HG02759 (cell line): ENCODE data around the gene CLEC20A.

ENCODE experiments used
- ATAC-seq: cut with Tn5 transposase; IDR thresholded peaks from one replicate; pipeline ENCODE4 v1.9.1; 2021; ENCODE audit warnings: mild to moderate bottlenecking, moderate library complexity; ENCODE audit not compliant: unreplicated experiment

Gene CLEC20A

DNA sequence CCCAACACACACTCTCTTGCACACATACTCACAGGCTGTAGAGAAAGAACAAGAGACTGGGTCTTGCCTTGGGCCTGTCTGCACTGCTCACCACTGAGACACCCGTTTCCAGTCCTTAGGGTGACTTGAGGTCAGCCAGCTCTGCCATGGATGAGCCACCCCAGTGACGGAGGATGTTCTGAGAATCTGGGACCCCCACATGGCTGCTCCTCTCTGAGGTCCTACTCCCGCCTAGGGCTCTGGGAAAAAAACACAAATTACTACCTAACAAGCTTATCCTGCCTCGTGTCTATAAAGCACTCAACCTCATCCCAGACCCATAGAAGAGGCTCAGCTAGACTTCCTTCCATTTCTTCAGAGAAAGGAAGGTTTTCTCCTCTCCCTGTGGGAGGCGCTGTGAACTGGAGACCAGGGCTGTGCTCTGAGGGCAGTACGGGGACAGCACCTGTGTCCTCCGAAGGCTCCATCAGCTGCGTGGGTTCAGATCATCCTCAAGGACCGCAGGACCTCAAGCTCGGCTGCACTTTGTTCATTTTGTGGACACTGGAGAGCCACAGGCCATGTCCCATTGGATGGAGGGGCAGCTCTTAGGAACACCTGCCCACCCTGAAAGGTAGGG, 4.3 kb upstream of the CLEC20A start:
- no peak for ATAC-seq

- no peak for ATAC-seq
Measured at GRCh38 chr1:178500091-178500770, 3.5 kb upstream of the CLEC20A start.

DNA sequence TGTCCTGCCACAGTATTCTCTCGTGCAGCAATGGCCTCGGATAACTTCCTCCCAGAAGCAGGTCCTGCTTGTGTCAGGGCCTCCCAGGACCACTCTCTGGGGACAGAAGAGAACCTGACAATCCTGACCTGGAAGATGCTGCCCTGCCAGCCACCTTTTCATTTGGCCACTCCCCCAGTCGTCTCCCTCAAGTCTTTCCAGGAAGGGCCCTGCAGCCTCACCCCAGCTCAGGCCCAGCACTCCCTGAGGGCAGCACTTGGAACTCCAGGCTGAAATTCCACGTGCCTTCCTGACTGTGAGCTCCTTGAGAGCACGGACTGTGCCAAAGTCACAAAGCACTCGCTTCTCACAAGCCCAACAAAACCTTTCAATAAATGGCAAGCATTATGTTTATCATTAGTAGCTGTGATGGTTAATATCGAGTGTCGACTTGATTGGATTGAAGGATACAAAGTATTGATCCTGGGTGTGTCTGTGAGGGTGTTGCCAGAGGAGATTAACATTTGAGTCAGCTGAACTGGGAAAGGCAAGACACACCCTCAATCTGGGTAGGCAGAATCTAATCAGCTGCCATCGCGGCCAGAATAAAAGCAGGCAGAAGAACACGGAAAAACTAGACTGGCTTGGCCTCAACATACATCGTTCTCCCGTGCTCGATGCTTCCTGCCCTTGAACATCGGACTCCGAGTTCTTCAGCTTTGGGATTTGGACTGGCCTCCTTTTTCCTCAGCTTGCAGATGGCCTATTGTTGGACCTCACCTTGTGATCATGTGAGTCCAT, 2.3 kb upstream of the CLEC20A start:
- no peak for ATAC-seq

DNA sequence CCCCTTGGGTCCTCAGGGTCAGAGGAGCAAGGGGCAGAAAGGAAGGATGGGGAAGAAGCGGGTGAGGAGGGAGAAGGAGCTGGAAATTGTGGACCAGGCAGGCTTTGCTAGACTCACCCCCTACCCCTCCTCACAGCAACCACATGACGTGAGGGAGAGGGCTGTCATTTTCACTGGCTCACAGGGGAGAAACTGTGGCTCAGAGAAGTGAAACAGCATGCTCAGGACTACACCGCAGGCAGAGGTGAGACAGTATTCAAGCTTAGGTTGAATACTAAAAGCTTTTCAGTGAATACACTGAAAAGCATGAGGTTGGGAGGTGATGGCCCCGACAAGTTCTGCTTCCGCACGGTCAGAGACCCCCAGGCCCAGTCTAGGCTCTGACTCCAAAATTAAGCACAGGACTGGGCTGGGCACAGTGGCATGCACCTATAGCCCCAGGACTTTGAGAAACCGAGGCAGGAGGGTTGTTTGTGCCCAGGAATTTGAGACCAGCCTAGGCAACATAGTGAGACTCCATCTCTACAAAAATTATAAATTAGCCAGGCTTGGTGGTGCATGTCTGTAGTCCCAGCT, 1.2 kb upstream of the CLEC20A start:
- no peak for ATAC-seq

- no peak for ATAC-seq
Measured at GRCh38 chr1:178495741-178496409, 889 bp downstream of the CLEC20A start.

DNA sequence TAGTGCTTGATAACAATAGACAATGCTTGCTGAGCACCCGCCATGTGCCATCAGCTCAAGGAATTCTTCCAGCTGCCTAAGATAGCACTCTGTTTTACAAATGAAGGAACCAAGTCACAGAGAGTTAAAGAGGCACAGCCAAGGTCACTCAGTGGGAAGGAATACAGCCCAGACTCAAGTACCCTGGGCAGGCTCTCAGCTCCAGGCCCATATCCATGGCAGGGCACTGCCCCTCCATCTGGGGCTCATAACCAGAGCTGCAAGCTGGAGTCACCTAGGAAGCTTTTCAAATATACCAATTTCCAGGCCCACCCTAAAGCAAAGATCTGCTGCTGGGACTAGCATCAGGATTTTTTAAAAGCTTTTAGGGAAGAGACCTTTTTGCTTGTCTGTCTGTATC, 1.6 kb downstream of the CLEC20A start:
- ATAC-seq: no peak

DNA sequence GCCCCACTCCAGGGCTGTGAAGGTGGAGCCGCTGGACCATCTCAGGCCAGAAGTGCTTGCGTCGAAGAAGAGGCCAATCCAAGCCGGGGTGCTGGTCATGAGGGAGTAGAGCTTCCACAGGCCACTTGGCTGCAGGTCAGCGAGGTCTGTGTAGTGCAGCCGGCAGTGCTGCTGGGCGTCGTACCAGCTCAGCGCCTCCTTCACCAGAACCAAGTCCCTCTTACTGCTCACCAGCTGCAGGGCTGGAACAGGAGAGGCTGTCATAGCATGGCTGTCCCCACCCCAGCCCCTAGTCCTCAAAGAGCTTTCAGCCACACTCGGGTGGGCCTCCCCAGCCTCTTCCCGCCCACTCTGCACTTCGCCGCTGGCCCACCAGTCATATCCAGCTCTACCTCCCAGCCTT, 2.2 kb downstream of the CLEC20A start:
- ATAC-seq: no peak

- no peak for ATAC-seq
Measured at GRCh38 chr1:178493301-178493741, 3.4 kb downstream of the CLEC20A start.

DNA sequence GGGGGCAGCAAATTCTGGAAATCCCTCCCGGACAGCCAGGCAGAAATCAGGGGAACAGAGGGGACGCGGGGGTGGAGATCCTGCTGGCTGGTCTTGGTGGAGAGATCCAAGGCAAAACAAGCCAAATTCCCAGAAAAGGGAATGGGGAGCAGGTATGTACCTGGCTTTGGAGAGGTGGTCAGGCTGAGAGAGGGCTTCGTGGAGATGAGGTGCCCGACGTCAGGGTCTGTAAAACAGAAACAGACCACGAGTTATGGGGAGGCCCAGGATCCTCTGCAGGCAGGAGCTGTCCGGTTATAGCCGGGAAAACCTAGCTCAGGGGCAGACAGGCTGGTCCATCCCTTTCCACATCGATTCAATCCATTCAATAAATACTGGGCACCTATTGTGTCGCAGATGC, 4.4 kb downstream of the CLEC20A start:
- ATAC-seq: no peak

- ATAC-seq: no peak
Measured at GRCh38 chr1:178491721-178492120, 5.0 kb downstream of the CLEC20A start.

GRCh38 chr1:178490967-178491366, 5.8 kb downstream of the CLEC20A start:
- no peak for ATAC-seq

- no peak for ATAC-seq
Measured at GRCh38 chr1:178490136-178490535, 6.6 kb downstream of the CLEC20A start.

DNA sequence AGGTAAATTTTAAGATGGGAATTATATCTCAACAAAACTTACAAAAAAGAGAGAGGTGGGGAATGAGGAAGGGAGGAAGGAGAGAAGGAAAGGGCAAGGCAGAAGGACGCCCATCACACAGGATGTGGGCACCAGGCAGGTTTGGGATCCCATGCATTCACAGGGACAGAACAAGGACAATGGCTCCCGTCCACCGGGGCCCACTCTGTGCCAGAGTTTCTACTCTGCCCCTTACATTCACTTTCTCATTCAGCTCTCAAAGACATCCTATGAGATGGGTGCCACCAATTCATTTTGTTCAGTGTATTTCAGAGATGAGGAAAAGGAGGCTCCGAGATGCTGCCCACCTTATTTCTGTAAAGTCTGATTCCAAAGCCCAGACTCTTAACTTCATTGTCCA, 7.4 kb downstream of the CLEC20A start:
- ATAC-seq: no peak

DNA sequence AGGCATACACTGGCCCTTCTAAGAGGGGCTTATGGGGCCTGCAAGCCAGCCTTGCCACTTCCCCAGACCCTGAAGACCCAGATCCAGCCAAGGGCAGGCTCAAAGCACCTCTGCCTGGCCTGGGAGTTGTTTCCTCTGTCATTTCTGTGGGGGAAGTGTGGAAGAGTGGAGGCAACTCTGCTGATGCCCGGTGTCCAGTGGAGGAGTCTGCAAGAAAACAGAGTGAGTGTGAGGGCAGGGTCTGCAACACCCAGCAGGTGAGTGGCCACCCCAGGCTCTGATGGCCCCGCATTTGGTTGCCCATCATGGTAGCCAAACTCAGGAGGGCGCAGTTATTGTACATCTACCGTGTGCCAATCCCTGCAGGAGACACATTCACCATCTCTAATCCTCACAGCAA, 8.4 kb downstream of the CLEC20A start:
- no peak for ATAC-seq

DNA sequence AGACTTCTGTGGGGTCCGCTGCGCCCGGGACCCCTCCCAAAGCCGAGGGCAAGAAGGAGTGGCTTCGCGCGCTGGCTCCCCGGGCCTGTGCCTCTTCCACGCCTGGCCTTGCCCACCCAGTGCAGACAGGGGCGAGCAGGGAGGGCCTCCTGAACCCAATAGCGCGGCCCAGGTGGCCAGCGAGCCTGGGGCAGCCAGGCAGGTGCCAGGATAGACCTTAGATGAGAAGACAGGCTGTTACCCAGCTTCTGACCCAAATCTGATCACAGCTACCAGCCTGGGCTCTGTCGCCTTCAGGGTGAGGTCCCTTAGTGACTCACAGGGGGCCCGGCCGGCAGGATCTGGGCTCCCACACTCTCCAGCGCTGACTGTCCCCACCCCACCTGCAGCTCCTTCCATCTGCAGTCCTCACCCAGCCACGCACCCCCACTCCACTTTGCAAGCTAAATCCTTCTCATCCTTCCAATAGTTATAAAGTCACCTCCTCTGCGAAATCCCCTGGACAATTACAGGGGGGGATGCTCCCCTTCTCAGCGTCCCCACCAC, 9.6 kb downstream of the CLEC20A start:
- no peak for ATAC-seq

DNA sequence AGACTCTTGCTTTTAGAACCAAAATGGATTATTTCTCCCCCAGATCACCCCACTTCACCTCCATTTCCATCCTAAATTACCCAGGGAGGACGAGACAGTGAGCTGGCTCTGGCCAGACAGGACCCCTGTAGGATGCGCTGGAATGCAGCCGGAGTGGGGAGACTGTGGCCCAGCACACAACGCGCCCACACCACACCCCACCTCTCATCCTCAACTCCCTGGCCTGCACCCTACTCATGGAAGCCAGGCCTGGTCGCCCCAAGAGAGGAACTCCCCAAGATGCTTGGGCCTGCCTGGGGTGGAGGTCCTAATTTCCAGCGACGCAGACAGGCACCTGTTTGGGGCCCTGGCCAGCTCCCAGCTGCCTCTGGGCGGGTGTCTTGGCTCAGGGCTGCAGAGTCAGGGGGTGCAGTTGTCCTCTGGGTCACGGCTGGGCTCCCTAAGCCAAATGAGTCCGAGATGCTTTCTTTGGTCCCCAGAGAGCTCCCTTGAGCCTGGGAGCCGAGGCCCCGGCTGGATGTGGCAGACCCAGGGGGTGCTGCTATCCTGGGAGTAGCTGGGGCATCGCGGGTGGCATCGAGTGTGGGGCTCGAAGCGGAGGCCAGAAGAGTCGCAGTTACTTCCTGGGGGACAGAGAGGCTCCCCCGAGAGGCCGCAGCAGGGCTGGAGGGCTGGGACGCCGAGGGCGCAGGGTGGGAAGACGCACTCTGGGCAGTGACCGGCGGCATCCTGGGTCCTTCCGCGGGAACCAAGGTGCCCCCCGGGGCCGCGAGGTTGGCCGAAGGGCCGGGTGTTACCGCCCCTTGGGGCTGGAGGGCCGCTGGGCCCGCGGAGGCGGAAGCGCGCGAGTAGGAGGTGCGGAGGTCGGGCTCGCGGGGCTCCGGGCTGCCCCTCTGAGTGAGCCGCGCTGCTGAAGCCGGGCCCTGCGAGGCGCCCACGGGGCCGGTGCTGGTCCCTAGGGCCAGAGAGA, 10.4 kb downstream of the CLEC20A start:
- no peak for ATAC-seq

GRCh38 chr1:178485541-178485981, 11.2 kb downstream of the CLEC20A start:
- no peak for ATAC-seq

DNA sequence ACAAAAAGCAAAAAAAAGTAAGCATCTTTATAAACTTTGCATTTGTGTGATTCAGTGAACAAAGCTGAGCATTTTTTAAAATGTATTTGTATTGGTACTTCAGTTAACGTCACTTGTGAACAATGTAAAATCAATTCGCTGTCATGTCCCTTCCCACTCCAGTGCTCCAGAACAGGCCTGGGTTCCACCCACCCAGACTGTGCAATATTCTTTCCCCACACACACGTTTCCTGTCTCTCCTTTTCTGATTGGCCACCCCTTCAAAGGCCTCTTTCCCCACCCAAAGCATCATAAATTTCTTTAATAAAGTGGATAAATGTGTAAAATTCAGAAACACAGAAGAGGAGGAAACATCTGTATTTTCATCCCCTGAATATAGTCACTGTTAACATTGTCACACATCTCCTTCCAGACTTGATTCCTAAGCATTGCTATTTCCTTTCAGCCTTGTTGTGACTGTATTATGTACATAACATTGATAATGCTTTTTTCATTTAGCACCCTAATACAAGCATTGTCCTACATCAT, 12.0 kb downstream of the CLEC20A start:
- no peak for ATAC-seq

GRCh38 chr1:178483251-178483957, 13.4 kb downstream of the CLEC20A start:
- ATAC-seq: no peak
